GM18858 (cell line): ENCODE measurements around the gene ABL1.
"Not testable (repeated sequence)": the region's sequence is repeated elsewhere in the genome, so short reads cannot be mapped to it uniquely, and the experiment has no call there.

ENCODE experiments used
- ATAC-seq: cut with Tn5 transposase; IDR thresholded peaks from one replicate; pipeline ENCODE4 v1.9.1; 2021; ENCODE audit not compliant: unreplicated experiment

The ABL1 gene

GRCh38 chr9:130847306-130848217 lies 12.5 kb downstream of the ABL1 start:
- no peak for ATAC-seq

- not testable (repeated sequence) for ATAC-seq
Observed at GRCh38 chr9:130848514-130848913, 13.5 kb downstream of the ABL1 start.

- ATAC-seq = no peak
Observed at GRCh38 chr9:130849356-130849755, 14.3 kb downstream of the ABL1 start.

- ATAC-seq = no peak
Observed at GRCh38 chr9:130852801-130853200, 17.7 kb downstream of the ABL1 start.

GRCh38 chr9:130854092-130854491 lies 19.0 kb downstream of the ABL1 start:
- no peak for ATAC-seq

DNA sequence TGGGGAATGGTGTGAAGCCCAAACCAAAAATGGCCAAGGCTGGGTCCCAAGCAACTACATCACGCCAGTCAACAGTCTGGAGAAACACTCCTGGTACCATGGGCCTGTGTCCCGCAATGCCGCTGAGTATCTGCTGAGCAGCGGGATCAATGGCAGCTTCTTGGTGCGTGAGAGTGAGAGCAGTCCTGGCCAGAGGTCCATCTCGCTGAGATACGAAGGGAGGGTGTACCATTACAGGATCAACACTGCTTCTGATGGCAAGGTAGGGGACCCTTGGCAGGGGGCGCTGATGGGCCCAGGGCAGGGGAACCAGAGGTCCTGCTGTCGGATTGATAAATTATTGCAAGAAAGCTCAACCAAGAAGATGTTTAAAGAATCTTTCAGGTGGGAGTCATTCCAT lies 19.8 kb downstream of the ABL1 start:
- ATAC-seq = no peak

DNA sequence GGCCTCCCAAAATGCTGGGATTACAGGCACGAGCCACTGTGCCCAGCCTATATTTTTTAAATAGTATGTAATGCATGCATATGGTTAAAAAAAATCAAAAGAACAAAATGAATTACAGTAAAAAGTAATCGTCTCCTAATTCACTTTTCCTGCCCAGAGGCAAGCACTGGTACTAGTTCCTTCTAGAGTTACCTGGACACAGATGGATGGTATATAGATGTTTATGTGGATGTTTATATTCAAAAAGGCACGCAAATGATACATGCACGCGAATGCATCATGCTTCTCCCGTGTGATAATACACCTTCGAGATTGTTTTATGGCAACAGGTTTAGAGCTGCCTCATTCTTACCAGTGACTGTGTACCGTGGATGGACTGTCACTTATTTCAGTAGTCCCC lies 21.4 kb downstream of the ABL1 start:
- no peak for ATAC-seq

GRCh38 chr9:130857864-130858738 lies 23.0 kb downstream of the ABL1 start:
- no peak for ATAC-seq

DNA sequence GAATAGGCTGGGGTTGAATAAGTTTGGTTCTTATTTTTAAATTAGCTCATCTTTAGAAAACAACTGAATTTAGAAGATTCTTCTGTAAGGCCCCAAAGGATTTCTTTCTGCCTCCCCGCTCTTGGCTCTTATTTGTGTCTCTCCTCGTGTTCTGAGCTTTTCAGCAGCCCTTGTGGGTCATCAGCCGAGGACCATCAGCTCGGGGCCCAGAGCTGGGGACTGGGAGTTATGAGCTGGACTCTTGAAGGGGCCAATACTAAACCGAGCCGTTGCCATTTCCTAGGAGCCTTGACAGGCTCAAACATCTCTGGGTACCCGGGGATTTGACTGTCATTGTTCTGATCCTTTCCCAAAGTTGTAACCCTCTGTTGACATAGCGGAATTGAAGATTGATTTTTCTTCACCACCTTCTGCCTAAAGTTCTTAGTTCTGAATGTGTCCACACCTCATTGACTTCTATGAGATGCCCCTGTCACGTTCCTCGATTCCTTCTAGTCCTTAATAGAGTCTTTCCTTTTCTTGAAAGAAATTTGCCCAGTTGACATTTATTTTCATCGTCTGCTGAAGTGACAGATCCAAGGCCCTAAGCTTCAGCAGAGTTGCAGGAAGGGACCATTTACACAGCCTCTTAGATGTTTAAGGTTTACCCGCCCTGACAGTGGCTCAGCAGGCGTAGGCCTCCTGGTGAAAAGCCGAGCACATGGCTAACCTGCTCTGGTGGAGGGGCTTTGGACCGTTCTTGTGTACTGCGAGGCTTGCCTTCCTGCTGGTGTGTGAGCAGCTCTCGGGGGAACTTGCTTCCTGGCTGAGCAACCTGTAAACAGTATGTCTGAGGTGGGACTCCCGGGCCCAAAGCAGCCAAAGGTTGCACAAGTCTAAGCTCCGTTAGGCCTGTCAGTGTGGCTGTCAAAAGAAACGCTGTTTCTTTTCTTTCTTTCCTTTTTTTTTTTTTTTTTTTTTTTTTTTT lies 24.0 kb downstream of the ABL1 start:
- no peak for ATAC-seq

DNA sequence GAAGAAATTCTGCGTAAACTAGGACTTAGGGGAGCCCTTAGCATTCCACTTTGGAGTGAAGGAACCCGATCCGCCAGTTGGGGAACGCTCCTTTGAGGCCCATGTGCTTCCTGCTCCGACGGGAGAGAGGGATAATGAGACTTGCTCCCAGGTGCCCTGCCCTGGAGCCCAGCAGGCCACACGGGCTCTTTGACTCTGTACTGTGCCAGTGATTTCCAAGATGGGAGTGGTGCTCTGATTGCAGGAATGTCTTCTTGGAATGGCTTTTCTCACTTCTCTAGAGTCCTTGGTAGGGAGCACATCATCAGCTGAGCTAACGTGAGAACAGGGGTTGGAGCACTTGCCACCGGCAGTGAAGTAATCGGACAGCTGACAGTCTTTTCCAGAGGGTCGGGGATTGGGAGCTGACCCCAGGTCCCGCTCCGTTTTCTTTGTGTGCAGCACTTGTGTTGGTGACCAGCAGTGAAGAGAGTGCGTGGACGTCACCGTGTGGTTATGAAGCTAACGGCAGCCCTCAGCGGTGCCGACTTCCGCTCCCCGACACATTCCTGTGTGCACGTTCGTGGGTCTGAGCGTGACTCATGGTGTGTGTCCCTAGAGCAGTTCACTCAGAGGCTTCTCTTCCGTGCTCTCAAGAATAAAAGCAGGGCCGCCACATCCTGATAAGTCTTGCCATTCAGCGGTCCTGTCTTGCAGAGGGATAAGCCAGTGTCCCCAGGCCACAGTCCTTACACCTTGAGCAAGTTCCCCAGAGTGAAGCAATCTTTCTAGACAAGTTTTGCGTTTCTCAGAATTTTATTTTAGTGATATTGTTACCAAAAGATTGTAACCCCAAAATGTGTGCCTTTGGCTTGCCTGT lies 25.6 kb downstream of the ABL1 start:
- ATAC-seq = no peak

- no peak for ATAC-seq
Observed at GRCh38 chr9:130861372-130862180, 26.5 kb downstream of the ABL1 start.

DNA sequence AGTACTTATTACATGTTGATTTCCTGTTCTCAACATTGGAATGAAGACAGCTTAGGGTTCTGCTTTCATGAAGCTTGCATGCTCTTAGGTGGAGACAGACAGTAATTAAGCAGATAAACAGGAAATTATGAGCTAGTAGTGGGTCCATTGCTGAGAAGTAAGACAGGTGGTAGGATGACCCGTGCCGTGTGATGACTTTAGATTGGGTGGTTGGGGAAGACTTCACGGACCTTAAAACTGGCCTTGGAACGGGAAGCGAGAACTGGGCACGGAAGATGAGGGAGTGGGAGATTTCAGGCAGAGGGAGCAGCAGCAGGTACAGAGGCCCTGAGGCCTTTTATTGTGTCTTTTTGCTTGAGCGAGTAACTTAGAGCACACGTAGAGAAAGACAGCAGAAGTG lies 27.2 kb downstream of the ABL1 start:
- ATAC-seq = no peak

DNA sequence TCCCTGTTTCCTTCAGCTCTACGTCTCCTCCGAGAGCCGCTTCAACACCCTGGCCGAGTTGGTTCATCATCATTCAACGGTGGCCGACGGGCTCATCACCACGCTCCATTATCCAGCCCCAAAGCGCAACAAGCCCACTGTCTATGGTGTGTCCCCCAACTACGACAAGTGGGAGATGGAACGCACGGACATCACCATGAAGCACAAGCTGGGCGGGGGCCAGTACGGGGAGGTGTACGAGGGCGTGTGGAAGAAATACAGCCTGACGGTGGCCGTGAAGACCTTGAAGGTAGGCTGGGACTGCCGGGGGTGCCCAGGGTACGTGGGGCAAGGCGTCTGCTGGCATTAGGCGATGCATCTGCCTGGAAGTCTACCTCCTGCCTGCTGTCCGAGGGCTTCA lies 27.7 kb downstream of the ABL1 start:
- no peak for ATAC-seq

- no peak for ATAC-seq
Observed at GRCh38 chr9:130864541-130864940, 29.5 kb downstream of the ABL1 start.

GRCh38 chr9:130865921-130866320 lies 30.9 kb downstream of the ABL1 start:
- ATAC-seq = no peak

DNA sequence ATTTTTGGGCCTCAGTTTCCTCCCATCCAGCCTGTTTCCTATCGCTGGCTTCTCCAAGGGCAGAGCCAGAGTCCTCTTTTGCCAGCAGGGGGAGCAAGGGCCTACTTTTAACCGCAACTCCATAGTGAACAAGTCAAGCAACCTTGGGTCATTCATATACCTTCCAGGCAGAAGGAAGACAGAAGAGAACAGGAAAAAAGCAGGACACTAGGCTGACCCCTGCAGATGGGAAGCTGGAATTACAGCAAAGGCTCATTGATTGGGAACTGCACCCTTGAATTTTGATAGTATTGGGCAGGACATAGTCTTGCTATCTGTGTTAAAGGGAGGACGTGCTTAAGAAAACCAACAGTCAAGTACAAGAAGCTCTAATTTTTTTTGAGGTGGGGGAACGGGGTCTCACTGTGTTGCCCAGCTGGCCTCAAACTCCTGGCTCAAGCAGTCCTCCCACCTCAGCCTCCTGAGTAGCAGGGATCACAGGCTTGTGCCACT lies 31.5 kb downstream of the ABL1 start:
- no peak for ATAC-seq

DNA sequence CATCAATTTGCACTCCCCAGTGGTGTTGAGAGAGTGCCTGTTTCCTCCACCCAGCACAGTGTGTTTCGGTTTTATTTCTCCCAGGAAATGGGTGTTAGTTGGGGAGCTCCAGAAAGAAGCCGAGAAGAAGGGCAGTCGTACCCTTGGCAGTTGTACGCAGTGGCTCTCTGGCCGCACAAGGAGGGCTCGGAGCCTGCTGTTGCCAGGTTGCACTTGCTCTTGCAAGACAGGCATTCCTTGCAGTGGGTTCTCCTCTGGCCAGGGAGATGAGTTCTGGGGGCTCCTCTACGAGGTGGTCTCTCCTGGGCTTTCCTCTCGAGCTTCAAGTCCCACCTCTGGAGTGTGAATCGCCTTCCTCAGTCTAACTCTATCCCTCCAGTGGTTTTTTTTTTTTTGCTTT lies 32.5 kb downstream of the ABL1 start:
- ATAC-seq = no peak

GRCh38 chr9:130868230-130868629 lies 33.2 kb downstream of the ABL1 start:
- no peak for ATAC-seq

GRCh38 chr9:130869250-130869649 lies 34.2 kb downstream of the ABL1 start:
- no peak for ATAC-seq
